PFSK-1 (cell line): ENCODE data around the gene ENDOV.

Source experiments
- FOXP2 ChIP-seq: optimal IDR thresholded peaks from 2 replicates; pipeline ENCODE3; 2011; ENCODE audit warnings: borderline replicate concordance, control low read depth, inconsistent platforms; ENCODE audit not compliant: insufficient read depth; ENCODE audit errors: extremely low read length, extremely low read depth
- POLR2AphosphoS5 ChIP-seq: IDR thresholded peaks from 2 replicates; pipeline ENCODE4 v1.6.1; 2012; ENCODE audit warnings: low read depth, mild to moderate bottlenecking, control low read depth, low read length, moderate library complexity
- REST ChIP-seq, 2 experiments: IDR thresholded peaks; 2 replicates each; pipeline versions ENCODE4 v1.6.1 to v1.8.0; 2011 to 2012; ENCODE audit warnings: low read depth in 2 of 2, low read length in 2 of 2, control low read depth in 1 of 2, inconsistent platforms in 1 of 2, mild to moderate bottlenecking in 1 of 2, moderate library complexity in 1 of 2; ENCODE audit not compliant: insufficient read depth in 1 of 2
- SIN3A ChIP-seq: IDR thresholded peaks from 2 replicates; pipeline ENCODE4 v1.6.1; 2012; ENCODE audit warnings: mild to moderate bottlenecking, low read length, moderate library complexity, borderline replicate concordance; ENCODE audit not compliant: insufficient read depth
- TAF1 ChIP-seq: IDR thresholded peaks from 2 replicates; pipeline ENCODE4 v1.6.1; 2012; ENCODE audit warnings: low read length, control low read depth, borderline replicate concordance; ENCODE audit not compliant: insufficient read depth

Gene ENDOV

GRCh38 chr17:80474961-80475909, 60.3 kb downstream of the ENDOV start:
- no peak for TF ChIP-seq POLR2AphosphoS5
- TF ChIP-seq FOXP2: no peak
- TF ChIP-seq SIN3A: no peak

- TF ChIP-seq POLR2AphosphoS5: no peak
- no peak for TF ChIP-seq REST (IDR thresholded peaks at IDR 0.05; ENCODE audit: insufficient read depth in 1 of 2, low read depth in 2 of 2, low read length in 2 of 2)
Observed at GRCh38 chr17:80475910-80476876, 61.2 kb downstream of the ENDOV start, which contains the start of gene NPTX1. Gene NPTX1, minus strand, starts transcription at chr17:80476607. Its CDS starts 161 bp downstream, at chr17:80476446.

- TF ChIP-seq TAF1: no peak
- TF ChIP-seq REST (IDR thresholded peaks at IDR 0.05; ENCODE audit: insufficient read depth in 1 of 2, low read depth in 2 of 2, low read length in 2 of 2): no peak
- TF ChIP-seq SIN3A: no peak
- TF ChIP-seq FOXP2: no peak
- TF ChIP-seq POLR2AphosphoS5: no peak
Observed at GRCh38 chr17:80476877-80477646, 62.1 kb downstream of the ENDOV start.

GRCh38 chr17:80477647-80478478, 62.9 kb downstream of the ENDOV start:
- TF ChIP-seq FOXP2 (no peak), TAF1 (no peak), REST (IDR thresholded peaks at IDR 0.05; ENCODE audit: insufficient read depth in 1 of 2, low read depth in 2 of 2, low read length in 2 of 2) (no peak), POLR2AphosphoS5 (no peak), SIN3A (no peak)
